H7 (cell line): Measurements from ENCODE around the gene RPP38. TPM values are rescaled to one million over a fixed set of nuclear protein-coding genes. Genes with fewer than 3 reads are reported as not detected.

Source experiments
- DNase-seq: peaks from one replicate; pipeline ENCODE4 v3.0.0; 2012
- H3K27me3 ChIP-seq: 2 replicates; pipeline ENCODE4 v1.6.0; 2011; ENCODE audit warnings: mild to moderate bottlenecking, low read length; ENCODE audit not compliant: control insufficient read depth, insufficient read depth
- H3K36me3 ChIP-seq: replicated peaks from 2 replicates; pipeline ENCODE4 v1.5.1; 2011; ENCODE audit warnings: low read length; ENCODE audit not compliant: control insufficient read depth, insufficient read depth
- H3K4me3 ChIP-seq: 2 replicates; pipeline ENCODE4 v1.5.1; 2011; ENCODE audit warnings: low read depth, mild to moderate bottlenecking, control low read depth, low read length, moderate library complexity; ENCODE audit not compliant: insufficient read depth
- total RNA-seq: library from RNA; depleted of rRNA; stranded (reverse); fragments of >200 nt; shearing (Covaris generic); gene quantifications from 2 replicates; pipeline ENCODE4 v1.2.3, GENCODE V29; 2014

Gene RPP38
- total RNA-seq, 1 experiment from 2014 or later, result 17.5 TPM

DNA sequence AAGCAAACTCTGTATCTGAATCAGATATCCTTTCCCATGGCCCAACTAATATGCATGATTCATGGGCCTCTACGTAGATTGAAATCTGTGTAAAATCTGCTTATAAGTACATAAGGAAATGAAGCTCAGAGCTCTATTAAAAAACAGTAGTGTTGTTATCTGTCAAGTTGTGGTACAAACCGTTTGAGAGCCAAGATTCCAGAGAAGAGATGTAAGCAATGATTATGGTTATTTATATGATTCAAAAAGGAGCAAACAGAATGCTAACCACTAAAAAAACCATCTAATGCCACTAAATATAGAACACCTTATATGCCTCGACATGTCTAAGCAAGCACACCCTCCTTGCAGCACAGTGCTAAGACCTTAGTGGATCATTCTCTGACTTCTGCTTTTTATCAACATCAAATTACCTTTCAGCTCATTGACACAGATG lies 26.6 kb downstream of the RPP38 start:
- H3K27me3 ChIP-seq, result no peaks in the 10 kb centered on the region
- no peak for DNase-seq
- H3K36me3 ChIP-seq, result peaks cover 7% of the 10 kb centered on the region
- H3K4me3 ChIP-seq, result no peak overlapping the region

- H3K27me3 ChIP-seq, result no peaks in the 10 kb centered on the region
- H3K36me3 ChIP-seq, result peaks cover 4% of the 10 kb centered on the region
- no peak for DNase-seq
- no peak overlapping the region for H3K4me3 ChIP-seq
Measured at GRCh38 chr10:15124190-15124589, 27.0 kb downstream of the RPP38 start.

GRCh38 chr10:15124908-15125307 lies 27.8 kb downstream of the RPP38 start:
- Histone ChIP-seq H3K4me3 (no peak overlapping the region), H3K36me3 (peaks cover 3% of the 10 kb centered on the region), H3K27me3 (no peaks in the 10 kb centered on the region)
- DNase-seq, result no peak

GRCh38 chr10:15131330-15131729 lies 34.2 kb downstream of the RPP38 start:
- DNase-seq, result no peak
- H3K27me3 ChIP-seq, result no peaks in the 10 kb centered on the region
- H3K4me3 ChIP-seq, result no peak overlapping the region
- H3K36me3 ChIP-seq, result peaks cover 3% of the 10 kb centered on the region

GRCh38 chr10:15136129-15137035 lies 39.2 kb downstream of the RPP38 start:
- Histone ChIP-seq H3K27me3 (no peaks in the 10 kb centered on the region), H3K4me3 (no peak overlapping the region), H3K36me3 (no peaks in the 10 kb centered on the region; the same call in none of the 2 replicates)
- no peak for DNase-seq

DNA sequence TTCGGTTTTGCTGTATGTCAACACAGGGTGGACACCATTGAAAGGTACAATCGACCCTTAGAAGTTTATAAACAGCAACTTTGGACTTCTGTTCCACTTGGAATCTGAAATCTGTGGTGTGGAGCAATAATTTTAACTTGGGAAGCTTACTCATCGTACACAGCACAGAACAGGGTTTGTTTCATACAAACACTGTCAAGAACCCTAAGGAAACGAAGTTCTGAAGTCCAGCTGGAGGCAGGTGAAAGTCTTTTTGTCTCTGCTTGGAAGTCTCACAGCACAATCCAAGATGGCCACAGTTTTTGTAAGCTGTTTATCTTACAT lies 39.8 kb downstream of the RPP38 start:
- no peaks in the 10 kb centered on the region for H3K27me3 ChIP-seq
- H3K36me3 ChIP-seq, result no peaks in the 10 kb centered on the region; the same call in none of the 2 replicates
- no peak for DNase-seq
- no peak overlapping the region for H3K4me3 ChIP-seq

DNA sequence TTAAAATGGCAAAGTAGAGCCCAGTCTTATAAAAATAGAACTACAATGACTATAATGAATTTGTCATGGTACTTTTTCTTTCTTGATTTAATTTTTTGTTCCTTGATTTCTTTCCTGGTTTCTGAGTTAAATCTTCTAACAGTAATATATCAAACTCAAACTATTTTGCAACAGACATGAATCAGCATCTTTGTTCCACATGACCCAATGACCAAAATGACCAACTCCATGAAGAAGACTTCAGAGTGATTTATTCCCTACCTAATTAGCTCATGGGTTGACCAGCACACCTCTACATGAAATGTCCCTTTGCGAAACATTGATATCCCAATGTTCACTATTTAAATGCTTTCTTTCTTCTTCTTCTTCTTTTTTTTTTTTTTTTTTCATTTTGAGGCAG lies 40.5 kb downstream of the RPP38 start:
- no peak overlapping the region for H3K4me3 ChIP-seq
- no peaks in the 10 kb centered on the region for H3K27me3 ChIP-seq
- no peaks in the 10 kb centered on the region; the same call in none of the 2 replicates for H3K36me3 ChIP-seq
- DNase-seq, result no peak

DNA sequence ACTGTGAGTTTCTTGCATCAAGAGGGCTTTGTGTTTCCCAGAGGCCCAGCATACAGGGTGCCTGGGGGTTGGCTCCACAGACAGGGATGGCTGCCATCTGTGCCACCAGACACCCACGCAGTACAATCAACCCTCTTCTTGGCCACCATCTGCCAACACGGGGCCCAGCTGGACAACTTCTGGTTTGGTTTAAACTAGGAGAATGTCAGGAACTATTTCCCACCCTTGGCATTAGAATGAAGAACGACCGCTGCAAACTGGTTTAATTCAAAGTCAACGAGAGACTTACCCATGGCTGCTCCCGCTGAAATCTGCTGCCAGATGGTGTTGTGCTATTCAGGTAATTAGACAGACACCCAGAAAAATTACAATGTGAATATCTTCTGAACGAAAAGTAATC lies 43.5 kb downstream of the RPP38 start:
- no peaks in the 10 kb centered on the region for H3K27me3 ChIP-seq
- DNase-seq, result no peak
- no peaks in the 10 kb centered on the region for H3K36me3 ChIP-seq
- H3K4me3 ChIP-seq, result no peak overlapping the region

DNA sequence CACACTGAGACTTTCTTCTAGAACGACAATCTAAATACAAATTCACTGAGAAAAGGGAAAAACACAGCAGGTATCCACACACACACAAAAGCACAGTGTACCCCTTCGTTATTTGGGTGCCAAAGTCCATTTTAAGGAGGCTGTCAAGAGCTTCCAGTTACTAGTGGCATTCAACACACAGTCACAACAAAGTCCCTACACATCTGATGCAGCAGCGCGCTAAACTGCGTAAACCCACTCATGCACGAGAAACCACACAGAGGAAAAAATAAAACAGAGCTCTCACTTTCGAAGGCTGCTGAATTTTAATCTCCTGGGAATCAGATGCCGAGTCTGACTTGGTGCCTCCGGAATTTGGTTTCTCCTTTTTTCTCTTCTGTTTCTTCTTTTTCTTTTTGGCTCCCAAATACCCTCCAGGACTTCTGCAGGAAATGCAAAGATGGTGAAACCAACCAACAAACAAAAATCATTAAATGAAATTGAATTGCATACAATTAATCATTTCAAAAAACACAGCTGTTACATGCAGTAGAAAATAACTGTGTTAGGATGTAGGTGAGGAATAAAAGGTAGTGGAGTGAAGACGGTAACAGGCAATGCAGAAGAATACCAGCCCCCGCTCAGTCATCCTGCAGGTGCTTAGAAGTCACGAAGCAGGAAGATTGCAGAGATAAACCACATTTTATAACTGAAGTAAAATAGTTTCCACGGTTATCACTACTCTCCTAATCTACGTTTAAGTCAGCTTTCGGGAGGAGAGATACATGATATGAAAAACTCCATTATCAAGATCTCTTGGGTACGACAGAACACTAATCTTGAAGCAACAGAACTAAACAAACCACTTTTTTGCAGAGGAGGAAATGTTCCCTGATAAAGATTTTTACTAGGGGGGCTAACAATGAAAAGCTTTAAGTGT lies 44.2 kb downstream of the RPP38 start:
- Histone ChIP-seq H3K4me3 (no peak overlapping the region), H3K36me3 (no peaks in the 10 kb centered on the region), H3K27me3 (no peaks in the 10 kb centered on the region)
- no peak for DNase-seq

- Histone ChIP-seq H3K4me3 (no peak overlapping the region), H3K36me3 (no peaks in the 10 kb centered on the region), H3K27me3 (no peaks in the 10 kb centered on the region)
- DNase-seq, result no peak
Measured at GRCh38 chr10:15144788-15145187, 47.6 kb downstream of the RPP38 start.

GRCh38 chr10:15146366-15146765 lies 49.2 kb downstream of the RPP38 start:
- H3K36me3 ChIP-seq, result no peaks in the 10 kb centered on the region
- H3K4me3 ChIP-seq, result no peak overlapping the region
- DNase-seq, result peak; percentile 35
- H3K27me3 ChIP-seq, result no peaks in the 10 kb centered on the region

GRCh38 chr10:15147594-15148392 lies 50.6 kb downstream of the RPP38 start:
- DNase-seq, result no peak
- no peak overlapping the region for H3K4me3 ChIP-seq
- H3K36me3 ChIP-seq, result no peaks in the 10 kb centered on the region
- H3K27me3 ChIP-seq, result no peaks in the 10 kb centered on the region

DNA sequence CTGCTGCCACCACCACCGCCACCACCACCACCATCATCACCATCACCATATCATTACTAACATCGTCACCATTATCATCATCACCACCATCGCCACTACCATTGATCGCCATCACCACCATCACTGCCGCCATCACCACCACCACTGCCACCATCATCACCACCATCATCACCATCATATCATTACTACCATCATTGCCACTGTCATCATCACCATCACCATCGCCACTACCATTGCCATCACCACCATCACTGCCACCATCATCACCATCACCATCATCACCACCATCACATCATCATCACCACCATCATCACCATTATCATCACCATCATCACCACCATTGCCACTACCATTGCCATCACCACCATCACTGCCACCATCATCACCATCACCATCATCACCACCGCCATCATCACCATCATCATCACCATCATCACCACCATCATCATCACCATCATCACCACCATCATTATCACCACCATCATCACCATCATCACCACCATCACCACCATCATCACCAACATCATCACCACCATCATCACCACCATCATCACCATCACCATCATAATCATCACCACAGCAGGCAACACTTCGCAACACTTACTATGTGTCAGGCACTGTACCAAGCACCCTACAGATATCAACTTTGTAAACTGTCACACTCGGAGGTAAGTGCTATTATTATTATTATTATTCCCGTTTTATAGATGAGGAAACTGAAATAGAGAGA lies 52.1 kb downstream of the RPP38 start:
- no peak overlapping the region for H3K4me3 ChIP-seq
- H3K27me3 ChIP-seq, result no peaks in the 10 kb centered on the region
- no peak for DNase-seq
- no peaks in the 10 kb centered on the region for H3K36me3 ChIP-seq

DNA sequence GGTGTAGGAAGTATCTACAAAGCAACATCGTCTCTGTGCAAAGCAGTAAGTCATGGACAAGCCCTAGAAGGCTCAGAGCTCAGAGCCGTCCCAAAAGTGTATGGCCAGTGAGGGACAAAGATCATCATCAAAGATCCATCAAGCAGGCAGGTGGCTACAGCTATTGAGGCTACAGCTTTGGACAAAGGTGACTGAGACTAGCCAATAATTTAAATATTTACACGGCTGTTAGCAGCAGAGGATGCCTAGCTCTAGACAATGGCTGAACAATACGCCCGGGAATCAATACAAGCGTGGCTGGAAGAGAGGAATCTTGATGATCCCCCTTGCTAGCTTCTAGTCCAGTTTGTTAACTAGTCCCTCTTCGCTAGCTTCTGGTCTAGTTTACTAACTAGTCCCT lies 53.4 kb downstream of the RPP38 start:
- DNase-seq, result no peak
- no peak overlapping the region for H3K4me3 ChIP-seq
- no peaks in the 10 kb centered on the region for H3K36me3 ChIP-seq
- H3K27me3 ChIP-seq, result no peaks in the 10 kb centered on the region
